ENCODE measurements around the gene TLE2.
A peak's percentile ranks its signal among the peaks of the same experiment; 100 is the strongest.

The TLE2 gene

DNA sequence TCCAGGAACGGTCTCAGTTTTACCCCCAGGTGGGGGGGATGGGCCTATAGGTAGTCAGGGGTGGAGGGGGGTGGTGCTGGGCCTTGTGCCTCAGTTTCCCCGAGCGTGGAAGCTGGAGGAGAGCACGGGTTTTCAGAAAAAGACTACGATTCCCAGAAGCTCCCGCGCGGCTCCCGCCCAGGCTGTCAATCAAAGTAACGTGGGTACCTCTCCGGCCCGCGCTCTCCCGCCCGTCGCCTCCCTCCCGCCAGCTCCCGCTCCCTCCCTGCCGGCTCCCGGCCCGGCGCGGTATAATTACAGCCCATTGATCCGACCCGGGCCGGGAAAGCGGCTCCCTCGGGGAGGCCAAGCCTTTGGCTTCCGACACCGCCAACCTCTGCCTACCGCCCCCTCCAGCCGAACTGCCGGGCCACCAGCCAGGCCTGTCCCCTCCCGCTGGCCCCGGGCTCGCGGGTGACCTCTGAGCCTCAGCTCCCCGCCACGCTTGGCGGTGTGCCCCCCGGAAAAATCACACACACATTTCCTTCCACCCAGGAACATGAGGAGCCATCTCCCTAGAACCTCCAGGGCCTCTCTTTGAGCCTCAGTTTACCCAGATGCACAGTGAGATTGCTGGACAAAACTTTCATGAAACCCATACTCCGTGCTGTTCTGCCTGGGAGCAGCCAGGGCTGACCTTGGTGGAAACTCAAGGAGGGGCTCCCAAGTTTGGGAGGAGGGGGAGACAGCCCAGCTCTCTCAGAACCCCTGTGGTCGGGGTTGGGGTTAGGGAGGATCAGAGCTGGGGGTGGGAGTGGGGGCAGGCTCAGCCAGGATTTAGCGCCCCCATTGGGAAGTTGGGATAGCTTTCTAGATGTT lies 7.3 kb upstream of the TLE2 start:
- peak; percentile 34 to 93 (median 88) for DNase-seq

DNA sequence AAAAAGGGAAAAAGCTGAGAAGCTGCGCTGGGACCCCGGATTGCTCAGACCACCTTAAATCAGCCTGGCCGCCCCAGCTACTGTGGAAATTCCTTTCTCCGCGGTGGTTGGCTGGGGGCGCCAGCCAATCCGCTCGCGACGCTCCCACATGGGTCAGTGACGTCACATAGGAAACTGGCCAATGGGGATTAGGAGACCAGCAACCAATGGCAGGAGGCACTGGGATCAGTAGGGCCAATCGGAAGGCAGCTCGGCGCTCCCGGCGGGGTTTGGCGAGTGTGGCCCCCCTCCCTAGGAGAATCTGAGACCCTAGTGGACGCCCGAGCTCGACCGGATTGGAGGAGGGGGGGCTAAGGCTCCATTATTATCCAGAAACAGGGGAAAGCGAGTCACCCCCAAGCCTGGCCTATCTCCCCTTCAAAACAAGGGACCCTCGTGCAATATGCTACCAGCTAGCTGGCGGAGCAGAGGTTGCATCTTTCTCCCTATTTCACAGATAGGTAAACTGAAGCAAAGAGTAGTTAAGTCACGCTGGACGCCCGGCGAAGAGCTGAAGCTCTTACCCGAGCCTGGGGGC lies 6.5 kb upstream of the TLE2 start:
- DNase-seq: peak; percentile 78 to 98 (median 94)

DNA sequence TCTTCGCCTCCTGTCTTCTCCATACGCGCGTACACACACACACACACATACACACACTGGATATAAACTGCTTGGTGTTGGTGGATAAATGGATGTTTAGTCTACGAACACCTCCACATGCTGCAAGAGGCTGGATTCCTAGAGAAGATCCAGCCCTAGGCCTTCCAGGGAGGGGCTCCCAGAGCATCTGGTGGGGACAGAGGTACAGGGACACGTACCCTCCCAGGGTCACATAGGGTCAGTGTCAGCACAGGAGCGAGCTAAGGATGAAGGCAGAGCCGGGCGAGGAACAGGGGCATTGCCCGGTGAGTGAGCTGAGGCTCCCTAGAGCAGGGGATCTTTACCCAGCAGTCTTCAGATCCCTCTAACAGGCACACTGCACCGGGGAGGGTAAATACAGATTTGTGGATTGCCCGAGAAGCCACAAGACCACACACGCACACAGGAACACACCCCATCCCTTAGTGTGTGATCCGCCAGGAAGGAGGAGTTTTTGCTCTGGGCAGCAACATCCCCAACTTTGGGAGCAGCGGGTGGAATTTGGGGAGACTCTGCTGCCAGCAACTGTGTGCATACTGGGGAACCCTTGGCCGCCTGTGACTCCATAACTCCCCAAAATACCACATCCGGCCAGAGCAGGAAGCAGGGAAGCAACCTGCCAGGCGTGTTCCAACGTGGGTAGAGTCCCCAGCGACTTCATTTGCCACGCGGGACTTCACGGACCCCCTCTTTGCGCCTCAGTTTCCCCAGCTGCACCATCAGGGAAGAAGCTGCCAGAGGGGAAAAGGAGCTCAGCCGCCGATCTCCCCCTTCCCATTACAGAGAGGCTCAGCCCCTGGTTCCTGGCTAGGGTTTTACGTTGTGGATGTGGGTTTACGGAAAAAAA lies 5.8 kb upstream of the TLE2 start:
- DNase-seq: peak in 1 of 14 donors; percentile 54

DNA sequence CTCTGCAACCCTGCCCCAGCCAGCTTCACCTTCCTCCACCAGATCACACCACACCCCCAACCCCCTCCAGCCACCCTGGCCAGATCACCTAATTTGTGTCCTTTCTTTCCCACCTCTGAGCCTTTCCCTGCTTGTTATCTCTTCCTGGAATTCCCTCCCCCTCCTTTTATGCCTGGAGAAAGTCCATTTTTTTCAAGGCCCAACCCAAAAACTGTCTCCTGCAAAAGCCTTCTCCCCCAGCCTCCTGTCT lies 5.3 kb upstream of the TLE2 start:
- DNase-seq: no peak

DNA sequence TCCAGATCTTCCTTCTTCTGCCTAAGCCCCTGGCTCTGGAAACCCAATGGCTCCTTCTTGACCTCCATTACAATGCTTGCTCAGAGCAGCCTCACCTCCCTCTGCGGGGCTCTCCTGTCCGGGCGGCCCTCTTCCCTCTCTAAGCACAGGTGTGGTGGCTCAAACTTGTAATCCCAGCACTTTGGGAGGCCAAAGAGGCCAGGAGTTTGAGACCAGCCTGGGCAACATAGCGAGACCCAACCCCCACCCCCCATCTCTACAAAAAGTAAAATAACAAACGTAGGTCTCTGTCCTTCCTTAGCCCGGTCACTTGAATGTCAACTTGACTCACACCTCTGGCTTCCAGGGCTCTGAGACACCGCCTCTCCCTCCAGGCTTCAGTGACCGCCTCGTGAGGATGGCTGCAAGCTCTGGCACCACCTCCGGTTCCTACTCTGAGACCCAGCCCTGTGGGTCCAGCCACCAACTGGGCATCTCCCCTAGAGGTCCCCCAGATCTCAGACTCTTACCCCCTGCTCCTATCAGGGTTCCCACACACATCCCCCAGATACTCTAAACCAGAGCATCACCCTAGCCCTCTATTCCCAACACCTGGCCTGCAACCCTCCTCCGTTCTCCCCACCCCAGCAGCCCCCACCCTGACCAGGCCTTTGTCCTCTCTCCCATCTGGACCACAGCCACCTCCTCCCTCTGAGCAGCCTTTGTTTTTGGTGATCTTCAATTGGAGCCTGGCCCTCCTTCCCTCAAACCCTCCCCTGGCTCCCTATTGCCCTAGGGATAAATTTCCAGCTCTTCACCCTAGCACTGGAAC lies 4.7 kb upstream of the TLE2 start:
- no peak for DNase-seq

DNA sequence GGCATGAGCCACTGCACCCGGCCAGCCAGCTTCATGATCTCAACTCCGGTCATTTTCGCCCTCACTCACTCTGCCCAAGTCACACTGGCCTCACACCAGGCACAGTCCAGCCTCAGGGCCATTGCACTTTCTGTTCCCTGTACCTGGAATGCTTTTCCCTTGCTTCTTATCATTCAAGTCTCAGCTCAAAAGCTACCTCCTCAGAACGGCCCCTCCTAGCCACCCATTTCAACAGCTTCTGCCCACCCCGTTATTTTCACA lies 2.5 kb upstream of the TLE2 start:
- DNase-seq: no peak

DNA sequence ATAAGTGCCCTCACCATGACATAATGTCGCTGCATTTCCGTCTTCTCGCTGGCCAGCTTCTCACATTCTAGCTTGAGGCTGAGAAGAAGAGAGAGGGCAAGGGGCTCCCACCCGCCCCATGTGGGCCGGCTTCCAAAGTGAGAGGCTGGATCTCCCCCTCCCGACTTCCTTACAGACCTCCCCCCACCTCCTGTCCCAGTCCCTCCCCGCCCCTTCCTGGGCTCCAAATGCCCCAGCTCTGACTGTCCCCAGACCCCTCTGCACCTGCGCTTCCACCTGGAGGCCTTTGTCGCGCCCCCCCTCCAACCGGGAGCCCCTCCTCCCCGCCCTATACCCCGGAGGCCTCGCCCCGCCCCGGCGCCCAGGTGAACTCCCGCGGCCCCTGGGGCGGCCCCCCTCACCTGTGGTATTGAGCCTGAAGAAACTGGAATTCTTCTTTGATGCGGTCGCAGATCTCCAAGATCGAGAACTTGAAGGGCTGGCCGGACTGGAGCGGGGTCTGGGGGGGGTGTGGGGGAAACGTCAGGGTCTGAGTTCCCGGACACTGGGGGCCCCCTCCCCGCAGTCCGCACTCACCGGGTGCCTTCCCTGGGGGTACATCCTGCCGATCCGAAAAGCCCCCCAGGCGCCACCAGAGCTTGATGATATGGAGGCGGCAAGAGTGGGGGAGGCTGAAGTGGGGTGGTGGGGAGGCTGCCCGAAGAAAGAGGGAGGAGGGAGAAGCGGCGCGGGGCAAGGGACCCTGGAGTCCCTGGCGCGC lies 595 bp downstream of the TLE2 start:
- no peak for DNase-seq

DNA sequence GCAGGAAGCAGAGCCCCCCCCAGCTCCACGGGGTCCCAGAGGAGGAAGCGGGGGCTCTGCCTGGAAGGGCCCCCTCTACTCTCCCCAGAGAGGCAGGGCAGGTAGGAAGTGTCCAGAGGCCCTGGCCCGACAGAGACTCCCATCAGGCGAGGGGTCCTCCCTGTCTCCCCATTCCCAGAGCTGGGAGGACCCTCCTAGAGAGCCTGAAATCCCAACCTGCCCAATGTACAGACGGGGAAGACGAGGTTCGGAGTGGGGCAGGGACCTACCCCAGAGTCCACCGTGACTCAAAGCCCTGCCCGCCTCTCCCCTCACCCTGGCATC lies 1.1 kb downstream of the TLE2 start:
- no peak for DNase-seq

DNA sequence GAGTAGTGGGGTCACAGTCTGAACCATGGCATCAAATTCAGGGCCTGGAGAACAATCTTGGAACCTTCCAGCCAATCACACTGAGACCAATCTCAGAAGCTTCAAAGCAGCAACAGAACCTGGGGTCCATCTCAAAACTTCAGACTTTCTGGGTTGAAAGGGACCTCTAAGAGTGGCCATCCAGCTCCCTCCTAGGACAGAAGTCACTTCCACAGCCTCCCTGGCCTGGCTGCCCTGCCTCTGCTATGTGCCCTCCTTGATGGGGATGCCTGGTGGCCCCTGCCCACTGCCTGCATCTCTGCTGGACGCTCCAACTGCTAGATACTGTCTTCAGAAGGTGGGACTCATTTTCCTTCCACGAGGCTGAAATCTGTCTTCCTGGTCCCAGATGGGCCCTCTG lies 1.8 kb downstream of the TLE2 start:
- DNase-seq: no peak

DNA sequence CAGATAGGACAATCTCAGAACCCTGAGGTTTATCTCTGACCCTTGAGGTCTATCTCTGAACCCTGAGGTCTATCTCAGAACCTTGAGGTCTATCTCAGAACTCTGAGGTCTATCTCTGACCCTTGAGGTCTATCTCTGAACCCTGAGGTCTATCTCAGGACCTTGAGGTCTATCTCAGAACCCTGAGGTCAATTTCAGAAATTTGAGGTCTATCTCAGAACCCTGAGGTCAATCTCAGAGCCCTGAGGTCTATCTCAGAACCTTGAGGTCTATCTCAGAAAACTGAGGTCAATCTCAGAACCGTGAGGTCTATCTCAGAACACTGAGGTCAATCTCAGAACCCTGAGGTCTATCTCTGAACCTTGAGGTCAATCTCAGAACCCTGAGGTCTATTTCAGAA lies 2.3 kb downstream of the TLE2 start:
- DNase-seq: no peak

DNA sequence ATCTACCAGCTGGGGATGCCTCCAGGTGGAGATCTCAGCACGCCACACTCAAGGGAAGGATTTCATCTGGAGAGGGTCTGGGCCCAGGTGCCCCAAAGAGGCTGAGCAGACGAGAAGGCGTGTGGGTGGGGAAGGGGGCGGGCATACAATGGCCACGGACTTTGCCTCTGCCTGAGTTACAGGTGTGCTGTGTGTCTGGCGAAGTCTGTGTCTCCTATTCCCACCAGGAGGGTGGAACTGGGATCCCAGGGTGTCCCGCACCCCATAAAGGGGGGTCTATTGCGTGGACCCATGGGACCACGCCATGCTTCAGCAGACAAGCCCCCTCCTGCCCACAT lies 3.6 kb downstream of the TLE2 start:
- no peak for DNase-seq

DNA sequence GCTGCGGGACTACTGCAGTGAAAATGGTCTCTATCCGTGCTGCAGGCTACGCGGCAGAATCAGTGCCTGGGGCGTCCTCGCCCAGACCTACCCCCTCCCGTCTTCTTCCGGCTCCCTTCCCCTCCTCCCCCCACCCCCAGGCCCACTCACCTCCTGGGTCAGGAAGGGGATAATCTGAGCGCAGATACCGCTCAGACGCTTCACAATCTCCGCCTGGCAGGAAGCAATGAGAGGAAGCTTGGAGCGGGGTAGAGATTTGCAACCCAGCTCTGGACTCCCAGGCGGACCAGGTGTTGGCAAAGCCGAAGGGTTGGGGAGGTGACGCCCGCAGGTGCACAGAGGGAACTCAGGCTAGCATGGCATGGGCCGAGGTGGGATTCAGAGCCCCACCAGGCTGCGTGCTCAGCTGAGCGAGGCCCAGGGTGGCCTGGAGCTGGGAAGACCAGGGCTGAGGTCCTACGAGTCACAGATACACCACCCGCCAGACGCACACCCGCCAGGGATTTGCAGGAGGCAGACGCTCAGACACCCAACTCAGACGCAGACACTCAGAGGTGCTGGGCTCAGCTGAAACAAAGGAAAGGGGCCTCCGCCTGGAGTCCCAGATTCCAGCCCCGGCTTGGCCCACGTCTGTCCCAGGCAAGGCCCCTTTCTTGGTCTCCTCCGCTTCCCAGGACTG lies 4.1 kb downstream of the TLE2 start:
- DNase-seq: peak in 1 of 14 donors; percentile 66

DNA sequence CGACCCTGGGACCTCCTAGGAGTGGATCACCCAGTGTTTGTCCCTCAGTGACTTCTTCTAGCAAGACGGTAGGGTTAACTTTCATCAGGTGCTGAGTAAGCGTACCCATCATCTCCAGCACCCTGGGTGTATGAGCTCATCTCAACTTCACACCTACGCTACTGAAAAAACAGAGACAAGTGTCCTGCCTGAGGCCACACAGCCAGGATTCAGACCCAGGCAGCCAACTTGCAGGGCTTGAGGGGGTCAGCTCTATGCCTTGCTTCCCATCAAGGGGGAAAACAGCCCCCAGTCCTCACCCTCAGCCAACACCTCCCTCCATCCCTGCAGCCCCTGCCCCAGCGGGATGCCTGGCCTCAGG lies 4.6 kb downstream of the TLE2 start:
- no peak for DNase-seq

DNA sequence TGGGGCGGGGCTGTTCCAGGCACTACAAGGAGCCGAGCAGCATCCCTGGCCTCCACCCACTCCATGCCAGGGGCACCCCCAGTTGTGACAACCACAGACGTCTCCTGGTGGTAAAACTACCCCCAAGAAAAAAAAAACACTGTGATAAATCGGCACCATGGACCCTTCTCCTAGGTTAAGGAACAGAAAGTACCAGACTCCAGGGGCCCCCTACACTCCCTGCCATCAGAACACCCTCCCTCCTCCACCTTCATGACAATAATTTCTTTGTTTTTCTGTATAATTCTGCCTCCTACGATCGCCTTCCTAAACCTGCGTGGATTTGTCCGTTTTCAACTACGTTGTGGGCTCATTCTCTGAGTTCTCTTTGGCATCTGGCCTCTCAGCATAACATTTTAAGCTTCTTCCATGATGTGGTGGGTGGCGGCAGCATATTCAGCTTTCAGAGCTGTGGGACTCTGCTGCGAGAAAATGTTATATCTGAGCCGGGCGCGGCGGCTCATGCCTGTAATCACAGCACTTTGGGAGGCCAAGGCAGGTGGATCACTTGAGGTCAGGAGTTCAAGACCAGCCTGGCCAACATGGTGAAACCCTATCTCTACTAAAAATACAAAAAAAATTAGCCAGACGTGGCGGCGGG lies 8.6 kb downstream of the TLE2 start:
- DNase-seq: peak in 1 of 14 donors; percentile 0

DNA sequence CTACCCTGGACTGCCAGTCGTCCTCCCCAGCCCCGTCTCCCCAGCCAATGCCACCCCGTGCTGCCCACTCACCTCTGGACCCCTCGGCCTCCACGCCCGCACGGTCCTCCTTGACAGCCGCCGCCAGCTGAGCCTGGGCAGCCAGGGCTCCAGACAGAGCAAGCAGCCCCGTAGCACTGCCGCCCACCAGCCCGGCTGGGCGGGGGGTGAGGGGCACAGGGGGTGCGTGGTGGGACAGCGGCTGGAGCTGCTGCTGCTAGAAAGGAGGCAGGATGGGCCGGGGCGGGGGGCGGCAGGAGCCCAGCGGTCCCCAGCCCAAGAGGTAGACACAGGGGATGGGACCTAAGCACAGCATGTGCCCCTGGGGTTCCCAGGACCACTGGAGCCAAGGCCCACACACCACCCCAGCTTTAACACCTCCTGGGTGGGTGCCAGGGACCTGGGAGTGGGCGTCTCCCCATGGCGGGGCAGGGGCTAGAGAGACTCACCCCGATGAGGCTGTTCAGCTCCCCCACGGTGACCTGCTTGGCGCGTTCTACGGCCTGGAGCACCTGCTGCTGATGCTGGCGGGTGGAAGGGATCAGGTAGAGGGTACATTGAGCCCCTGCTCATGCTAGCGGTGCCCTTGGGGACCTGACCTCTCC lies 9.7 kb downstream of the TLE2 start:
- DNase-seq: no peak

DNA sequence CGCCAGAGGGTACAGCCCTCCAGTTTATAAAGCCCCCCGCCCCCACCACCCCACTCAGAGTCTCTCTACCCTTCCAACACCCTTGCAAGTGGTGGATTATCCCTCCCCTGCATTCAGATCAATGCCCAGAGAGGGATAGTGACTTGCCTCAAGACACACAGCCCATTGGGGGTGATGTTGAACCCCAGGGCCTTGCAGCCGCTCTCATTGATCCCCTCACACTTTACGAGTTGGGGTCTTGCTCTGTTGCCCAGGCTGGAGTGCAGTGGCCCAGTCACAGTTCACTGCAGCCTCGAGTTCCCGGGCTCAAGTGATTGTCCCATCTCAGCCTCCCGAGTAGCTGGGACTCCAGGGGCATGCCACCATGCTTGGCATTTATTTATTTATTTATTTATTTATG lies 11.2 kb downstream of the TLE2 start:
- DNase-seq: no peak

DNA sequence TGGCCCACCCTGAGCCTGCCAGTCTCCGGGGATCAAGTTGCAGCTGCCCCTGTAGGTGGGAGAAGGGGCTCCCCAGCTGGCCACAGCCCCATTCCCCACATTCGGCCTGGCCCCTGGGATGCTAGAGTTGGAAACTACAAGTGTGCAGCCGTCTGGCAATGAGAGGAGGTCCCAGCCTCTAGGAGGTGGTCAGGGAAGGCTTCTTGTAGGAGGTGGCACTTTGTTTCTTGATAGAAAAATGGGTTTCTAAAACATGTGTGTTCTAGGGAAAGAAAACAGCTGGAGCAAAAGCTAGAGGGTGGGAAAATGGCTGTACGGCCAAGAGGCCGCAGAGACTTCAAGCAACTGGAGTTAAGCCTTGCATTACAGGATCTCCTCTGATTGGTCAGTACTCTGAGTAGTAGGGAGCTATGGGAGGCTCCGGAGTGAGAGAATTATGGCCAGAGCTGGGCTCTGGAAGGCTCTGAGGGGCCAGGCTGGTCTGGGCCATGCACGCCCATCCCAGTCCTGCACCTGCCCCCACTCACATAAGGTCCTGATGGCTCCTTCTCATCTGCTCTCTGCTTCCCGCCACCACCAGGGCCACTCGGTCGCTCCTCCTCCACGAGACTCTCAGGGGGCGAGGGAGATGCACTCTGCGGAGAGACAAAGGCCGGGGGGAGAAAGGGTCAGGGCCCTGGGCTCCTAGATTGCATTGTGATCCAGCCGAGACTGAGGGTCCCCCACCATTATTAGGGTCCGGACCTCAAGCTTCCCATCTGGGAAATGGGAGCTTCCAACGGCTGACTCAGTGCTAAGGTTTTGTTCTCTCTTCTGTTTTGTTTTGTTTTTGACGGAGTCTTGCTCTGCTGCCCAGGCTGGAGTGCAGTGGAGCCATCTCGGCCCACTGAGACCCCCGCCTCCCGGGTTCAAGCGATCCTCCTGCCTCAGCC lies 13.7 kb downstream of the TLE2 start:
- no peak for DNase-seq

DNA sequence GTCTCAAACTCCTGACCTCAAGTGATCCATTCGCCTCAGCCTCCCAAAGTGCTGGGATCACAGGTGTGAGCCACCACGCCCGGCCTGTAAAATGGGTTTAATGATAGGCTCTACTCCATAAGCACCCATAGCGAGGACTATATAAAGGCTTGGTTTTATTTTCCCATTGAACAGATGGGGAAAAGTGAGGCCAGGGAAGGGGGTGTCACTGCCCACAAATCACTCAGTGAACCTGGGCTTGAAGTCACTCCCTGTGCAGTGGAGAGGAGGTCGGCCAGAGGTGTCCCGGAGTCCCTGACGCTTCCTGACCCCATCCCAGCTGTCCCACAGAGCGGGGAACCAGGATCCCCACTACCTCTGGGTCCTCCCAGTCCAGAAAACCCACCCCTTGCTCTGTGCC lies 14.9 kb downstream of the TLE2 start:
- no peak for DNase-seq

DNA sequence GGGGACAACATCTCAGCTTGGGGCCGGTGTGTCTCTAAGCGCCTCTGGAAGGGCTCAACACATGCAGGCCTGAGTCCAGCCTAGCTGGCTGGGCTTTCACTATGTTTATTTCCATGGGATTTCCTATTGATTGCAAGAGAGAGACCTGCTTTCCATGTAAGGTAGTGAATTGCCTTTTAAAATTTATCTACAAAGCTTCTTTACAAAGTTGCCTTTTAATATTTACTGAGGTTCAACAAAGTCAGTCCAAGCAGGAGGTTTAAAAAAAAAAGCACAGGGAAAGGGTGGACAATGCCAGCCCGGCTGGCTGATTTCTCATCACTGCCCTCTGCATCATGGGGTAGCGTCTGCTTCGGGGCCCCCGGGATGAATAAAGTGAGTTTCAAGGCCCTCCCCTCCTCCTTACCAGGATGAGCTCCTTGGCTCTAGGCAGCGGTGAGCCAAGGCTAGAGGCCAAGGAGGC lies 15.8 kb downstream of the TLE2 start:
- DNase-seq: no peak
